ENCODE data around the gene COL8A1. TPM values are rescaled to one million over a fixed set of nuclear protein-coding genes. Genes with fewer than 3 reads are reported as not detected.

COL8A1 gene
- total RNA-seq, 1 donor from 2014 or later: 23.1 TPM

DNA sequence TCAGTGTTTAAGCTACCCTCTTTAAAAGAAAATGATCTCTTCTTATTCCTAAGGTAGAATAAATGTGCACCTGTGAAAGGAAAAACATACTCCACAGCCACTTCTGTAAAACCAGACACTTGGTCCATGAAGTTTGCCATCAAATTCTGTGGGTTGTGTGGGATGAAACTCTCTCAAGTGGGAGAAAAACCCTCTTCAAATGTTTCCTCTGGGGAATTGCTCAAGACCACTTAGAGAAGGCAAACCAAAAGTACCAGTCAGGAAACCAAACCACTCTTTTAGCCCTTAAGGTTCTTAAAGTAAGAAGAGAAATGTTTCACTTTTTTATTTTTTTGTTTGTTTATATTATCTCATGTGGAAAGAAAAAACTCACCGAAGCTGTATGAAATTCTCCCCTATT is 1.2 kb downstream of the COL8A1 start:
- Histone ChIP-seq H3K4me3 (no peak overlapping the region), H3K27ac (no peak overlapping the region)

DNA sequence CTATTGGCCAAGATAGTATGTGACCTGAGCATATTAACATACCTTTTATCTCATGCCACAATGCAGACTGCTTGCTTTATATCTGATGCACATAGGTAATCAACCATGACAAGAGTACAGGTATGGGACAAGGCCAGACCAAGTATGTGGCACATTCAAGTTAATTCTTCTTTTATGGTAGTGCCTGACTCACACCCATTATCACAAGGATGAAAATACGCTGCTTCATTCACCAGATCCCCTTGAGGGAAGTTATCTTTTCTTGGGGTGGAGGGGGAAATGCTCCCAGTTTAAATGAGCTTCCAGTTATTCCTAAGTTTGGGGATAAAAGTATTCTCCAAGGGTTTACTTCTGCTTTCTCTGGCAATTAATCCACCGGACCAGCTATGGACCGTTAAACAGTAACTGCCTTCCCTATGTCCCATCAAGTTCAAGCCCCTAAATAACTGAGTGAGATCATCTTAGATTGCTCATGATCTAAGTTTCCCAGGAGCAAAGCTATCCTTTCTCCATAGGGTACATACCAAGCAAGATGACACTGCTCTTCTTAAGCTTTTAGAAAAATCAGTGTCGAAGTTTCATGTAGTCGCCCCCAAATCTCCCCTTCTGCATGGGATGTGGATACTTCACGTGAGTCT is 1.9 kb downstream of the COL8A1 start:
- H3K27ac ChIP-seq: no peak overlapping the region
- intact Hi-C loops (cut with DNase I): no loop called here

More for the DNA sequence above, 1.2 kb downstream of the COL8A1 start:
- peaks cover 23% of the 10 kb centered on the region for H3K4me1 ChIP-seq
- H3K36me3 ChIP-seq: no peaks in the 10 kb centered on the region
- no peaks in the 10 kb centered on the region for H3K27me3 ChIP-seq
- no peak for TF ChIP-seq POLR2AphosphoS5 (IDR thresholded peaks at IDR 0.05; ENCODE audit: insufficient read depth in 1 of 2, low read depth in 1 of 2)
- TF ChIP-seq, protein P1, sequence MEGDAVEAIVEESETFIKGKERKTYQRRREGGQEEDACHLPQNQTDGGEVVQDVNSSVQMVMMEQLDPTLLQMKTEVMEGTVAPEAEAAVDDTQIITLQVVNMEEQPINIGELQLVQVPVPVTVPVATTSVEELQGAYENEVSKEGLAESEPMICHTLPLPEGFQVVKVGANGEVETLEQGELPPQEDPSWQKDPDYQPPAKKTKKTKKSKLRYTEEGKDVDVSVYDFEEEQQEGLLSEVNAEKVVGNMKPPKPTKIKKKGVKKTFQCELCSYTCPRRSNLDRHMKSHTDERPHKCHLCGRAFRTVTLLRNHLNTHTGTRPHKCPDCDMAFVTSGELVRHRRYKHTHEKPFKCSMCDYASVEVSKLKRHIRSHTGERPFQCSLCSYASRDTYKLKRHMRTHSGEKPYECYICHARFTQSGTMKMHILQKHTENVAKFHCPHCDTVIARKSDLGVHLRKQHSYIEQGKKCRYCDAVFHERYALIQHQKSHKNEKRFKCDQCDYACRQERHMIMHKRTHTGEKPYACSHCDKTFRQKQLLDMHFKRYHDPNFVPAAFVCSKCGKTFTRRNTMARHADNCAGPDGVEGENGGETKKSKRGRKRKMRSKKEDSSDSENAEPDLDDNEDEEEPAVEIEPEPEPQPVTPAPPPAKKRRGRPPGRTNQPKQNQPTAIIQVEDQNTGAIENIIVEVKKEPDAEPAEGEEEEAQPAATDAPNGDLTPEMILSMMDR (IDR thresholded peaks at IDR 0.05): no peak
- no peak for TF ChIP-seq POLR2A (IDR thresholded peaks at IDR 0.05)
- no peaks in the 10 kb centered on the region for H3K9me3 ChIP-seq
- intact Hi-C loops (cut with DNase I): no loop called here
- DNase-seq (ENCODE audit: extremely low spot score in 2 of 2): no peak

DNA sequence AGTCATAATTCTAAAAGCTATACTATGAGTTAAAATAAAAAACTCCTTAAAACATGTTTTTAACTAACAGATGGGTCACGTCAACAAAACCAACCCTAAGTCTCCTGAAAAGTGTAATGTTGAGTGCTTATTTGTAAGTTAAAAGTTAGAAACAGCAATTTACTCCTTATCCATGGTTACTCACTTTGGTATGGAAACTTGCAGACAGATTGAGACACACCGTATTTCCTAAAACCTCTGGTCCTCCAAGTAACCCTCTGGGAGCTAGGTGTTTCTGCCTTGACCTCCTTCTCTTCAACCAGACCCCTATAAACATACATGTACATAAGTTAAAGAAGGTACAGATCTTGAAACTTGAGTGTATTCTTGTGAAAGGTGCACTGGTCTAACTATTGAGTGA is 3.1 kb downstream of the COL8A1 start:
- no peak overlapping the region for H3K4me3 ChIP-seq
- no peak for DNase-seq (ENCODE audit: extremely low spot score in 2 of 2)
- H3K27me3 ChIP-seq: no peaks in the 10 kb centered on the region
- H3K36me3 ChIP-seq: no peaks in the 10 kb centered on the region
- no peak for TF ChIP-seq POLR2A (IDR thresholded peaks at IDR 0.05)
- TF ChIP-seq POLR2AphosphoS5 (IDR thresholded peaks at IDR 0.05; ENCODE audit: insufficient read depth in 1 of 2, low read depth in 1 of 2): no peak
- TF ChIP-seq, protein P1 (IDR thresholded peaks at IDR 0.05): no peak
- no peaks in the 10 kb centered on the region for H3K9me3 ChIP-seq
- intact Hi-C loops (cut with DNase I): no loop called here
- no peak overlapping the region for H3K27ac ChIP-seq
- peaks cover 25% of the 10 kb centered on the region for H3K4me1 ChIP-seq

More for the DNA sequence above, 1.9 kb downstream of the COL8A1 start:
- Histone ChIP-seq H3K36me3 (no peaks in the 10 kb centered on the region), H3K4me3 (no peak overlapping the region), H3K4me1 (peaks cover 23% of the 10 kb centered on the region), H3K9me3 (no peaks in the 10 kb centered on the region), H3K27me3 (no peaks in the 10 kb centered on the region)
- DNase-seq (ENCODE audit: extremely low spot score in 2 of 2): no peak
- no peak for TF ChIP-seq POLR2A (IDR thresholded peaks at IDR 0.05)
- TF ChIP-seq, protein P1 (IDR thresholded peaks at IDR 0.05): no peak
- TF ChIP-seq POLR2AphosphoS5 (IDR thresholded peaks at IDR 0.05; ENCODE audit: insufficient read depth in 1 of 2, low read depth in 1 of 2): no peak

DNA sequence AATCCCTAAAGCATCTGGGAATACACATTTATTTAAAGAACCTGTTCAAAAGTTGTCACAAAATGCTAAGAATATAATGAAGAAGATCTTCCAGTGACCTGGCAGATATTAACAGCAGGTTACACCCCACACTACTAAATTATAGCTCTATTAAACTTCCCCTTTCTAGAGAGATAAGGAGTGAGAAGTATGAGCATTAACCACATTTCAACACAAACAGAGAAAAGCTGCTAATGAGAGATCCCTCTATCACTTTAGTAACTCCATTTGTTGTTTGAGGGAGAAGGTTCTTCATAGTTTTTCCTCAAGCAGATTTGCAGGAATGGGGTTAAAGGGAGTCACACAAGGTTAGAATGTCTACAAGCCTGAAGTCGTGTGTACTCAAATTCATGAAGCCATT is 3.6 kb downstream of the COL8A1 start:
- TF ChIP-seq, protein P1 (IDR thresholded peaks at IDR 0.05): no peak
- TF ChIP-seq POLR2AphosphoS5 (IDR thresholded peaks at IDR 0.05; ENCODE audit: insufficient read depth in 1 of 2, low read depth in 1 of 2) (no peak), POLR2A (IDR thresholded peaks at IDR 0.05) (no peak)
- DNase-seq (ENCODE audit: extremely low spot score in 2 of 2): no peak
- no peaks in the 10 kb centered on the region for H3K36me3 ChIP-seq
- H3K4me3 ChIP-seq: no peak overlapping the region
- H3K4me1 ChIP-seq: peaks cover 20% of the 10 kb centered on the region
- H3K27me3 ChIP-seq: no peaks in the 10 kb centered on the region
- no peak overlapping the region for H3K27ac ChIP-seq
- H3K9me3 ChIP-seq: no peaks in the 10 kb centered on the region
- intact Hi-C loops (cut with DNase I): no loop called here

DNA sequence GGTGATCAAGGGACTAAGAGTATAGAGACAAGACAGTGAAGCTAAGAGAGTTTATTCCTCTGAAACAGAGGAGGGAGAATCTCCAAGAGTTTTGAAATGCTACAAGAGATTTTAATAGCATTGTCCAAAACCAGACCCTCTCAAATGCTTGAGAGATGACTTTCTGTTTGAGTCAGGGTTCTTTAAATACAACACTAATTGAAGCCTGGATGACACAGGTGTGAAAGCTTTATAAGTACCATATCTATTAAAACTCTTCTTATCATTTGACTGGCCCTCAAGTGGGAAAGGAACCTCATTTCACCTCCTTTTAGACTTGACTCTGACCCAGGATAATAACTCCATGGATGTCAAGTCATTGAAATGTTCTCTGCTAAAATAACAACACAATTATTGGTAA is 5.6 kb downstream of the COL8A1 start:
- Histone ChIP-seq H3K27me3 (no peaks in the 10 kb centered on the region), H3K4me3 (no peak overlapping the region), H3K27ac (no peak overlapping the region), H3K36me3 (no peaks in the 10 kb centered on the region), H3K4me1 (peaks cover 7% of the 10 kb centered on the region), H3K9me3 (no peaks in the 10 kb centered on the region)
- no peak for TF ChIP-seq POLR2A (IDR thresholded peaks at IDR 0.05)
- TF ChIP-seq POLR2AphosphoS5 (IDR thresholded peaks at IDR 0.05; ENCODE audit: insufficient read depth in 1 of 2, low read depth in 1 of 2): no peak
- TF ChIP-seq, protein P1 (IDR thresholded peaks at IDR 0.05): no peak
- intact Hi-C loops (cut with DNase I): no loop called here
- DNase-seq (ENCODE audit: extremely low spot score in 2 of 2): no peak

All from vagina (tissue), 2 donors.